CD4-positive, alpha-beta T cell (primary cell): ENCODE measurements around the gene GTF2H3. TPM values are rescaled to one million over a fixed set of nuclear protein-coding genes. Genes with fewer than 3 reads are reported as not detected.
A peak's percentile ranks its signal among the peaks of the same experiment; 100 is the strongest.

Source experiments
- ATAC-seq: fragments of 200-7000 bp; cut with Tn5 transposase; one replicate; pipeline ENCODE4 v1.10.0; 2022; ENCODE audit warnings: mild to moderate bottlenecking; ENCODE audit not compliant: poor library complexity
- CTCF ChIA-PET: fragments of 350-600 bp; sonication (Branson Sonifier 250); formaldehyde crosslinking; loops from one replicate; lab custom pipeline; 2021; ENCODE audit warnings: antibody characterized with exemption, inconsistent platforms; lab: Charles Lee
- POLR2A ChIA-PET: fragments of 350-600 bp; sonication (Branson Sonifier 250); formaldehyde crosslinking; loops from one replicate; lab custom pipeline; 2021; ENCODE audit warnings: antibody characterized with exemption, inconsistent platforms; lab: Charles Lee
- DNase-seq, 14 experiments: peaks; one replicate each; pipeline ENCODE4 v3.0.0-alpha.2; 2013 to 2020; ENCODE audit warnings: mixed read lengths in 2 of 14
- H3K27ac ChIP-seq, 2 donors: one replicate each; pipeline versions ENCODE4 v1.5.1 to v1.7.0; 2013; ENCODE audit warnings: low read length in 2 of 2, low read depth in 1 of 2, mild to moderate bottlenecking in 1 of 2
- H3K27me3 ChIP-seq, 2 experiments: 1 replicate in 1 of 2; 2 replicates in 1 of 2; pipeline versions ENCODE4 v1.6.1 to v1.7.0; 2013; ENCODE audit warnings: low read length in 2 of 2, control low read depth in 1 of 2, mild to moderate bottlenecking in 1 of 2, moderate library complexity in 1 of 2; ENCODE audit not compliant: insufficient read depth in 2 of 2, control insufficient read depth in 1 of 2
- H3K36me3 ChIP-seq: one replicate; pipeline ENCODE4 v1.6.1; 2013; ENCODE audit warnings: low read length, control low read depth; ENCODE audit not compliant: insufficient read depth
- H3K4me1 ChIP-seq: one replicate; pipeline ENCODE4 v1.6.1; 2013; ENCODE audit warnings: low read length, control low read depth; ENCODE audit not compliant: insufficient read depth
- H3K4me3 ChIP-seq: one replicate; pipeline ENCODE4 v1.5.1; 2013; ENCODE audit warnings: mild to moderate bottlenecking, low read length, moderate library complexity
- H3K9me3 ChIP-seq, 2 experiments: 1 replicate in 1 of 2; 2 replicates in 1 of 2; pipeline versions ENCODE4 v1.6.1 to v1.7.0; 2013; ENCODE audit warnings: low read length in 2 of 2, mild to moderate bottlenecking in 2 of 2, control low read depth in 1 of 2, moderate library complexity in 1 of 2; ENCODE audit not compliant: control insufficient read depth in 1 of 2, insufficient read depth in 1 of 2
- H3K27ac Mint-ChIP-seq: one replicate; pipeline ENCODE4 v1.8.0; 2020; ENCODE audit warnings: mixed read lengths
- H3K27me3 Mint-ChIP-seq: one replicate; pipeline ENCODE4 v1.8.0; 2021; ENCODE audit warnings: mixed read lengths
- H3K36me3 Mint-ChIP-seq: one replicate; pipeline ENCODE4 v1.8.0; 2021; ENCODE audit warnings: low read depth, mixed read lengths
- H3K4me1 Mint-ChIP-seq: one replicate; pipeline ENCODE4 v1.8.0; 2021; ENCODE audit warnings: low read depth, mixed read lengths
- H3K4me3 Mint-ChIP-seq: one replicate; pipeline ENCODE4 v1.8.0; 2020; ENCODE audit warnings: mild to moderate bottlenecking, mixed read lengths
- H3K9me3 Mint-ChIP-seq: one replicate; pipeline ENCODE4 v1.8.0; 2020; ENCODE audit warnings: mixed read lengths
- intact Hi-C, 2 experiments: fragments of 100-400 bp; cut with DNase I in 1 of 2; cut with micrococcal nuclease in 1 of 2; formaldehyde crosslinking; loops; one replicate each; pipeline versions ENCODE4 v1.15.1 to v1.9.0; 2023 to 2025; cut with DNase I, micrococcal nuclease
- total RNA-seq, 174 experiments: library from RNA in 2 of 174; stranded (reverse) in 2 of 174; gene quantifications; one replicate each; pipeline ENCODE4 v1.2.3 and lab custom pipeline; 2021 to 2026
- TF ChIP-seq, protein P1 (sequence below): fragments of 200-600 bp; IDR thresholded peaks from one replicate; pipeline ENCODE4 v1.8.0; 2022; ENCODE audit warnings: antibody characterized with exemption, mild to moderate bottlenecking

Gene GTF2H3
- total RNA-seq, 2 experiments from 2014 or later, result 12.3 to 12.9 TPM

DNA sequence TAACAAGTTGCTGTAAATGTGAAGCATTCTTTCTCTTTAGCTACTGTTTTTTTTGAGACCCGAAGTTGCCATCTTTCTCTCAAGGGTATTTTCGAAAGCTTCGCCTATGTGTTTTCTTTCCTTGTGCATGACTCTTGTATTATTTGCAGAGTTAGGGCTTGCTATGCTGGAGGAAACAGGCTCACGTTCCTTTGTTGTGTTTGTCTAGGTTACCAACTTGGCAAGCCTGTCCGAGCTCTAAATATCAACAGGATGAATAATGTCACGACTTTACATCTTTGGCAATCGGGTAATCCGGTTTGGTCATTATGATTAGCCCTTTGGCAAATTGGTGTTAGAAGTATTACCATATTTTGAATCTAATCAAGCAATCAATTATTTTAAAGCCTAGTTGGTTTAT, 62.6 kb downstream of the GTF2H3 start:
- ChIA-PET POLR2A (interaction anchor here (1.0 kb wide), 1 partner anchor 16 kb away, joined by 3 read pairs; the partner anchor contains the start of gene ATP6V0A2), CTCF (no interaction called here)
- peaks cover 49% of the 10 kb centered on the region for H3K36me3 Mint-ChIP-seq
- H3K4me1 Mint-ChIP-seq, result no peaks in the 10 kb centered on the region
- H3K9me3 ChIP-seq, result no peaks in the 10 kb centered on the region
- H3K27me3 ChIP-seq, result no peaks in the 10 kb centered on the region
- peaks cover 3% of the 10 kb centered on the region for H3K36me3 ChIP-seq
- TF ChIP-seq, protein P1, sequence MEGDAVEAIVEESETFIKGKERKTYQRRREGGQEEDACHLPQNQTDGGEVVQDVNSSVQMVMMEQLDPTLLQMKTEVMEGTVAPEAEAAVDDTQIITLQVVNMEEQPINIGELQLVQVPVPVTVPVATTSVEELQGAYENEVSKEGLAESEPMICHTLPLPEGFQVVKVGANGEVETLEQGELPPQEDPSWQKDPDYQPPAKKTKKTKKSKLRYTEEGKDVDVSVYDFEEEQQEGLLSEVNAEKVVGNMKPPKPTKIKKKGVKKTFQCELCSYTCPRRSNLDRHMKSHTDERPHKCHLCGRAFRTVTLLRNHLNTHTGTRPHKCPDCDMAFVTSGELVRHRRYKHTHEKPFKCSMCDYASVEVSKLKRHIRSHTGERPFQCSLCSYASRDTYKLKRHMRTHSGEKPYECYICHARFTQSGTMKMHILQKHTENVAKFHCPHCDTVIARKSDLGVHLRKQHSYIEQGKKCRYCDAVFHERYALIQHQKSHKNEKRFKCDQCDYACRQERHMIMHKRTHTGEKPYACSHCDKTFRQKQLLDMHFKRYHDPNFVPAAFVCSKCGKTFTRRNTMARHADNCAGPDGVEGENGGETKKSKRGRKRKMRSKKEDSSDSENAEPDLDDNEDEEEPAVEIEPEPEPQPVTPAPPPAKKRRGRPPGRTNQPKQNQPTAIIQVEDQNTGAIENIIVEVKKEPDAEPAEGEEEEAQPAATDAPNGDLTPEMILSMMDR, result no peak
- intact Hi-C loops, result no loop called here
- no peaks in the 10 kb centered on the region for H3K9me3 Mint-ChIP-seq
- H3K4me3 ChIP-seq, result no peak overlapping the region
- H3K4me1 ChIP-seq, result no peaks in the 10 kb centered on the region
- no peak overlapping the region for H3K27ac Mint-ChIP-seq
- no peaks in the 10 kb centered on the region for H3K27me3 Mint-ChIP-seq
- DNase-seq, result no peak
- H3K27ac ChIP-seq, result no peak overlapping the region
- H3K4me3 Mint-ChIP-seq, result no peak overlapping the region
- no peak for ATAC-seq

DNA sequence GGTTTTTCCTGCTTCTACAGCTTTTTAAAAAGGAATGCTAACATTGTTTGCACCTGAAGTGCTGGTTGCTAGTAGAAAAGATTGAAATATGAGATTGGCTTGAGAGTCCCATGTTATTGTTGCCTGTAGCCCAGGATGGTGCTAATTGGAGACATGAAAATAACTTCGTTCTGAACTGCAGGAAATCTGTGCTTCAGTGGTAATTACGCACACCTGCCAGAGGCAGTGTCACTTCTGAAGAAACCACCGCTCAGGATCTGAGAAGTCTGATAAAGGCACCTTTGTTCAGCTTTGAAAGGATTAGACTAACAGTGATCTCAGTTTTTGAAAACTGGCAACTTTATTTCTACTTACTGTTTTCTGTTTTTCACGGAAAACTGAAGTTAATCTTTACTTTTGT, 63.0 kb downstream of the GTF2H3 start:
- Histone ChIP-seq H3K27me3 (no peaks in the 10 kb centered on the region), H3K4me3 (no peak overlapping the region), H3K36me3 (peaks cover 3% of the 10 kb centered on the region), H3K9me3 (no peaks in the 10 kb centered on the region), H3K27ac (no peak overlapping the region), H3K4me1 (no peaks in the 10 kb centered on the region)
- intact Hi-C loops, result no loop called here
- Mint-ChIP-seq H3K9me3 (no peaks in the 10 kb centered on the region), H3K4me3 (no peak overlapping the region), H3K4me1 (no peaks in the 10 kb centered on the region), H3K27ac (no peak overlapping the region), H3K27me3 (no peaks in the 10 kb centered on the region), H3K36me3 (peaks cover 46% of the 10 kb centered on the region)
- DNase-seq, result no peak
- ChIA-PET POLR2A (interaction anchor here (1.0 kb wide), 1 partner anchor 16 kb away, joined by 3 read pairs; the partner anchor contains the start of gene ATP6V0A2), CTCF (no interaction called here)
- ATAC-seq, result peak; percentile 56
- TF ChIP-seq, protein P1, result no peak

DNA sequence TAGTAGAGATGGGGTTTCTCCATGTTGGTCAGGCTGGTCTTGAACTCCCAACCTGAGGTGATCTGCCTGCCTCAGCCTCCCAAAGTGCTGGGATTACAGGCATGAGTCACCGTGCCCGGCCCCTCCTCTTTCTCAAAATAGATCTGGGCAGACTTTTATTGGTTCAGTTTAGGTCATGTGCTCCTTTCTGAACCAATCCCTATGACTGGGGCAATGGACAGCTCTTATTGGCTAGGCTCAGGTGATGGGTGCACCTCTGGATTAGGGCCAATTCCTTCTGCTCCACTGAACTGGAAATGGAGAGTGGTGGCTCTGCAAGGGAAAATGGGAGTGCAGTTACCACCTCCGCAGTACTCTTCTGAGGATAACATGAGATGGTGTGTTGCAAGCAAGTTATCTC, 72.3 kb downstream of the GTF2H3 start:
- no peaks in the 10 kb centered on the region for H3K9me3 ChIP-seq
- no peaks in the 10 kb centered on the region for H3K36me3 ChIP-seq
- H3K4me3 ChIP-seq, result no peak overlapping the region
- DNase-seq, result no peak
- peaks cover 2% of the 10 kb centered on the region for H3K4me1 Mint-ChIP-seq
- ATAC-seq, result no peak
- no peak overlapping the region for H3K27ac Mint-ChIP-seq
- POLR2A ChIA-PET, result no interaction called here
- H3K27me3 ChIP-seq, result no peaks in the 10 kb centered on the region
- H3K27ac ChIP-seq, result no peak overlapping the region
- no peak overlapping the region for H3K4me3 Mint-ChIP-seq
- CTCF ChIA-PET, result no interaction called here
- intact Hi-C loops, result no loop called here
- H3K27me3 Mint-ChIP-seq, result no peaks in the 10 kb centered on the region
- TF ChIP-seq, protein P1, result no peak
- no peaks in the 10 kb centered on the region for H3K9me3 Mint-ChIP-seq
- H3K4me1 ChIP-seq, result no peaks in the 10 kb centered on the region
- peaks cover 12% of the 10 kb centered on the region for H3K36me3 Mint-ChIP-seq
